GM21515 (cell line): Measurements from ENCODE around the gene LRIT1.

Source experiments
- ATAC-seq: cut with Tn5 transposase; IDR thresholded peaks from one replicate; pipeline ENCODE4 v1.9.1; 2021; ENCODE audit not compliant: unreplicated experiment

The LRIT1 gene

GRCh38 chr10:84254552-84255478 lies 13.5 kb upstream of the LRIT1 start:
- ATAC-seq = no peak

DNA sequence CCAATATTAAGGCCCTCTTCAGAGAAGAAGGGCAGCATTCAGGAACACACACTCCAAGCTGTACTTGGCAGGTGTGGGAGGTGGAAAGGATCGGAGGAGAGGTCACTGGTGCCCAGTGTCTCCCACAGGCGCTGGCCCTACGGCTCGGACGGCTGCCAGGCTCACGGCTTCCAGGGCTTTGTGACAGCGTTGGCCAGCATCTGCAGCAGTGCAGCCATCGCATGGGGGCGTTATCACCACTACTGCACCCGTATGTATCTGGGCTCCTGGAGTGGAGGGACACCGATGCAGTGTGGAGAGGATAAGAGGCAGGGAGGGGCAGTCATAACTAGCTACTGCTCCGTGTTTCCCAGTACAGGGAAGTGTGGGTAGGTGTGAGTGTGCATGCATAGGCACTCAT lies 7.4 kb upstream of the LRIT1 start:
- no peak for ATAC-seq

GRCh38 chr10:84247496-84247895 lies 6.2 kb upstream of the LRIT1 start:
- no peak for ATAC-seq

- no peak for ATAC-seq
These were observed 3.4 kb upstream of the LRIT1 start, which contains the start of gene RGR for GRCh38 chr10:84244651-84245270. TSS of gene RGR (plus strand) at chr10:84245053. CDS start at chr10:84245091, 38 bp downstream.

DNA sequence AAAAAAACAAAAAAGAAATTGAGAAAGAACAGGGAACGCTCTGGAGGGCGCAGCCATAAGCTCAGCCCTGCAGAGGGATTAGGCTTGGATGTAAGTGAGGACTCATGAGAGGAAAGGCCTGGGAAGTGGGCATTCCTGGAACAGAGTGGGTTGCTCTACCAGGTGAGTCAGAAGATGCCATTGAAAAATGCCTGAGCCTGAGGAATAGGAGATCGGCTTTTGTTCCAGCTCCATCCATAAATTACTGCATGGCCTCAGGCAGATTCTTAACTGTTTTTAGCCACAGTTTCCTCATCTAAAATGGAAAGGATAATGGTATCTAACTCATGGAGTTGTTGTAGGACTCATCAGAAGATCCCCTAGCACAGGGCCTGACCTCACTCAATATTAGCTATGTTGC lies 2.4 kb upstream of the LRIT1 start:
- ATAC-seq = no peak

DNA sequence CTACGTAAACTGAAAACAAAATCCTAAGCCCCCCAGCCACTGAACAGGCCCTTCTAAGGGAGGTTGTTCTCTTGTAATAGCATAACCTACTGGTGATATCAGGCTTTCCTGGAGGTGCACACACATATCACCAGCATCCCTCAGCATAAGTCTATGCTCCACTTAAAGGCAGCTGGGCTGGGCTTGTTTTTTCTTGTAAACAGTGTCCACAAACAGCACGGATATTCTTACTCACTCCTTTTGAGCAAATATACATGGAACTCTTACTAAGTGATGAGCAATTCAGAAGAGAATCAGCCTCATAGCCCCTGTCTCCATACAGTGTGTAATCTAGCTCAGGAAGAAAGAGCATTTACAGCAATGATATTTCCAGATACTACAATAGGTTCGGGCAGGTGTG lies 2.4 kb downstream of the LRIT1 start:
- no peak for ATAC-seq

DNA sequence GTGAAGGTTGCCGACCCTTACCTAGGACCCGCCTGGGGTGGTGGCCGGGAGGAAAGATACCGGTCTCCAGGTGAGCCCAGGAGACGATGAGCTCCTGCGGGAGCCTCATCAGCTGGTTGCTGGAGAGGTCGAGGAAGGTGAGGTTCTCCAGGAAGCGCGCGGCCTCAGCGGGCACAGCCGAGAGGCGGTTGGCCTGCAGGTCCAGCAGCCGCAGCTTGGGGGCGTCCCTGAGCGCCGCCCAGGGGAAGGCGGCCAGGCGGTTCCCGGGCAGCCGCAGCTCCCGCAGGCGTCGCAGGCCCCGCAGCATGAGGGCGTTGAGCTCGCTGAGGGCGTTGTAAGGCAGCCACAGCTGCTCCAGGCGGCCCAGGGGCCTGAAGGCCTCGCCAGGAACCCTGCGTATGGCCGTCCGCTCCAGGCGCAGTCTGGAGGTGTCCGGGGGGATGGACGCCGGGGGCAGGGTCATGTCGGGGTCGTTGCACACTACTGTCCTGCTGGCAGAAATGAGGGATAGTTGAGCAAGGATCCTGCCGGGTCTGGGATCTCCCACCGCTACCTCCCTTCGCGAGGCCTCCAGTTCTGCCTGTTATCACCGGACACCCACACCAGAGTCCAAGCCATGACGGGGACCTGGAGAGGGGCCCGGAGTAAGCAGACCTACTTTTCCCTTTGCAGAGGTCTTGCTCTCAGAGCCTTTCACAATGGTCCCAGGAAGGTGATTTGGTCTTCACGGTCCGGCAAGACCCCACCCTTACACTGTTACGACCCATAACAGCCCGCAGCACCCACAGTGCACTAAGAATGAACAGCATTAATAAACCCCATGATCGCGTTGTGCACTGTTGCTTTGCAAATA lies 3.9 kb downstream of the LRIT1 start:
- ATAC-seq = no peak

GRCh38 chr10:84236807-84237198 lies 4.5 kb downstream of the LRIT1 start:
- no peak for ATAC-seq

- ATAC-seq = no peak
These were observed 6.2 kb downstream of the LRIT1 start for GRCh38 chr10:84235096-84235495.

DNA sequence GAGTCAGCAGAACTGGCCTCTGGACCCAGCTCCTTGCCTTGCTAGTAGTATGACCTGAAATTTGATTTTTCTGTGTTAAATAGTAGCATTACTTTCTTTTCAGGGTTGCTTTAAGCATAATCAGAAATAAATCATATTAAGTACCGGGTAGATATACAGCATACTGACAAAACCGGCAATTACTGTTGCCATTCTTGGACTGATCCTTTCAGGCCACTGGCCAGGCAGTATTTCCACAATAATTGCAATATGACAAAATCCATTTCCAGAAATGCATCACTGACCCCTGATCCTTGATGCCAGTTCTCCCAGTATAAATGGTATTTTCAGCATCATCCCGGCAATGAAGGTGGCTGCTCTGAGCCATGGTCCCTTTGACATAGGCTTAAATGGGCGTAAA lies 6.9 kb downstream of the LRIT1 start:
- ATAC-seq = no peak

GRCh38 chr10:84233940-84234339 lies 7.4 kb downstream of the LRIT1 start:
- no peak for ATAC-seq

DNA sequence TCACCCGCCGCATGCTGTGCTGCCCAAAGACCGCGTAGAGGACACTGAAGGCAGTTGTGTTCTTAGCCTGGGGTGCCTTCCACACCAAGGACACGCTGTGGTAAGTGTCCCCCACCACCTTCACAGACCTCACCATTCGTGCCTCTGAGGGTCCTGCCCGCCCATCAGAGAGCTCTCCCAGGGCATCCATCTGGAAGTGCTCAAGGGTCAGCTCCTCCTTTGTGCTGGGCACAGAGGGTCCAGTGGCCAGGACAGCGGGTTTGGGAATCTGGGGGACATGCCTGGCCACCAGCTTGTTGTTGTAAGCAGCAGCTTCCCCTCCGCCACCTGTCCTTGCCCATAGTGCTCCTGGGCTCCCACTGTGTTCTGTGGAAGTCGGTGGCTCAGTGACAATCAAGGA lies 9.0 kb downstream of the LRIT1 start:
- ATAC-seq = no peak

DNA sequence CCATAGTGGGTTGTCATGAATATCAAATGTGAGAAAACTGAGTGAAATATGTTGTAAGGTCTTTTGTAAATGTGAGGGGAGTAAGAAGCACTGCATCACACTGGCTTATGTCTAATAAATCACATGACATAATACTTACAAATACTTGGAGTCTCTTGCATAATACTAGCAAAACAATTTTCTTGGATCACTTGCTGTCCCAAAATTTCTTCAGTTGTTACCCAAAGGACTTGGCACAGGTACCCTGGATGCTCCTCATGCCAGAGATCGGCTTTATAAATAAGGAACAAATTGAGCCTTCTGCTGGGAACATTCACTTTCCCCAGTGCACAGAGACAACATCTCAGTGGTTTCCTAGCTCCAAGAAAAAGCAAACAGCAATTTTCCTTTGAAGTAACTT lies 11.0 kb downstream of the LRIT1 start:
- ATAC-seq = no peak

- no peak for ATAC-seq
These were observed 13.5 kb downstream of the LRIT1 start for GRCh38 chr10:84227810-84228209.

GRCh38 chr10:84226616-84227015 lies 14.7 kb downstream of the LRIT1 start:
- ATAC-seq = no peak

GRCh38 chr10:84225427-84226173 lies 15.7 kb downstream of the LRIT1 start, which contains the start of gene LRIT2:
TSS of gene LRIT2 (minus strand) at chr10:84225544. CDS start at chr10:84225520, 24 bp downstream.
- ATAC-seq = no peak

- ATAC-seq = no peak
These were observed 16.8 kb downstream of the LRIT1 start for GRCh38 chr10:84224411-84225028.

DNA sequence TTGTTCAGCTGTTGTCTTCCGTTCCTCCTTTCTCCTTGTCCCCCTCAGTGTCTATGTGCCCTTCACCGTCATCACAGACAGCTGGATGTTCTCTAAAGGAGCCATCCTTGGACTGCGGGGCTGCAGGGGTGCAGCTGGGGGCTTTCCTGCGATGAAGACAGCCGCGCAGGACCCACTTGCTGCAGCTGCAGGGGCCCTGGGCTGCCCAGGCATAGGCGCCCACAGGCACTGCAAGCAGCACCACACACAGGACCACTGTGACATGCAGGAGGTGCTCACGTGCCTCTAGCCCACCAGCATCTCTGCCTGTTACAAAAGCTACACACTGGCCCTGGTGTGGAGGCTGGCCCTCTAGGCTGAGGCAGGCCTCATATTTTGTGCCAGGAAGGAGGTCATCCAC lies 19.4 kb downstream of the LRIT1 start:
- ATAC-seq = no peak

DNA sequence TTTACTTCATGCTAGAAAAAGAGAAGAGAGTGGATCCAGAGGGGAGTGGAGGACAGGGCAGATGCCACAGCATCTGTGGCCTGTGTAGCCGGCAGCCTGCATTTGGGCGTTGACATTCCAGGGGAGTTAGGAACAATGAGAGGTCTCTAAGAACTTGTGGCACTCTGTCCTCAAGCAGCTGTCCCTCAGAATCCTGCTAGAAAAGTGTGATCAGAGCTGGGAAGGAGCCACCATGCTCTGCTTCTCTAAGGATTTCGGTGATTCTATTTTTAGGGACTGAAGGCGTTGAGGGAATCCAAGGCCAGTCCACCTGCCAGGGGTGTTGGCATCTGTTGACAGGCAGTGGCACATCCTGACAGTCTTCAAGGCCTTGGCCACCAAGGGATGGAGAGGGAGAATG lies 23.6 kb downstream of the LRIT1 start:
- ATAC-seq = no peak

DNA sequence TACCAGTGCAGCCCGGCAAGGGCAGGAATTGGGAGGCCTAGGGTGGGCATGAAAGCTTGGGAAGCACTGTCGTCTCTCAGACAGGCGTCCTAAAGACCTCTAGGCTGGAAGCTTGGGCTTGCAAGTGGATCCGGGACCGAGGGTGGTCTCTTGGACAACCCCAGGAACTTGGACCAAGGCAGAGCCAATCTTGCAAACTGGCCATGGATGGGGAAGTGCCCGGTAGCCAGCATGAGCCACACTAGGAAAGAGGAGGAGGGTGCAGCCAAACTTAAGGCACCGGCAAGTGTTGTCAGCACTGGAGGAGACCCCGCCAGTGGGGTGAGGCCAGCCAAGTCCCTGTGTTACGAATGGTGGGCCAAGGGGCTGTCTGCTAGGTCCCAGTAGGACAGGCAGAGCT lies 24.5 kb downstream of the LRIT1 start:
- ATAC-seq = no peak
